H1 (cell line): ENCODE measurements around the gene CRHR2. TPM values are rescaled to one million over a fixed set of nuclear protein-coding genes. Genes with fewer than 3 reads are reported as not detected.

Experiments used
- TBP ChIP-seq: IDR thresholded peaks from 2 replicates; pipeline ENCODE4 v1.6.1; 2011; ENCODE audit warnings: low read depth, low read length, improper control_type of control experiment
- polyA plus RNA-seq, 7 experiments: library from polyadenylated mRNA; depleted of rRNA in 3 of 7; stranded (reverse) in 5 of 7; unstranded in 2 of 7; fragments of >200 nt in 5 of 7; fragments of 200-250 nt in 2 of 7; gene quantifications; 1 replicate in 5 of 7; 2 replicates in 1 of 7; 4 replicates in 1 of 7; pipeline versions ENCODE4 v1.2.1 to v1.2.3, GENCODE V29; 2011 to 2013; ENCODE audit warnings: missing spikeins in 2 of 7, mixed read lengths in 2 of 7
- total RNA-seq: library from RNA; stranded (reverse); fragmentation: NEBNext Ultra II Directional; extraction: Animal tissue kit (Norgen Biotek cat#: 25700); gene quantifications from 2 replicates; pipeline ENCODE4 v1.2.1, GENCODE V29; 2021

Gene CRHR2
- total and polyA plus RNA-seq, 2 of the 8 experiments (the other 6 are each of a cell fraction or from before 2014, with no cell fraction given) = 0.37 to 1.3 TPM

- no peak for TF ChIP-seq TBP
Observed at GRCh38 chr7:30662431-30662939, 19.8 kb downstream of the CRHR2 start (continued).
